Omental fat pad (tissue), 4 donors: Measurements from ENCODE around the gene CRYBG2. TPM values are rescaled to one million over a fixed set of nuclear protein-coding genes. Genes with fewer than 3 reads are reported as not detected.

ENCODE experiments used
- ATAC-seq: fragments of 150-250 bp; one replicate; pipeline ENCODE4 v1.9.1; 2016; ENCODE audit warnings: mild to moderate bottlenecking, moderate library complexity; ENCODE audit not compliant: low FRiP score
- DNase-seq: peaks from one replicate; pipeline ENCODE4 v3.0.0-alpha.2; 2019; ENCODE audit warnings: low spot score
- total RNA-seq, 4 donors: library from RNA; depleted of rRNA; stranded (reverse); fragments of >200 nt; gene quantifications; one replicate each; pipeline ENCODE4 v1.1.0, GENCODE V29; 2016
- TF ChIP-seq, protein P1 (sequence below), 3 donors: fragments of 450-650 bp; IDR thresholded peaks; one replicate each; pipeline ENCODE4 v1.5.1; 2016 to 2017; ENCODE audit warnings: antibody characterized with exemption in 3 of 3, mild to moderate bottlenecking in 3 of 3, moderate library complexity in 2 of 3

Gene CRYBG2
- total RNA-seq, 4 donors from 2014 or later = not detected

DNA sequence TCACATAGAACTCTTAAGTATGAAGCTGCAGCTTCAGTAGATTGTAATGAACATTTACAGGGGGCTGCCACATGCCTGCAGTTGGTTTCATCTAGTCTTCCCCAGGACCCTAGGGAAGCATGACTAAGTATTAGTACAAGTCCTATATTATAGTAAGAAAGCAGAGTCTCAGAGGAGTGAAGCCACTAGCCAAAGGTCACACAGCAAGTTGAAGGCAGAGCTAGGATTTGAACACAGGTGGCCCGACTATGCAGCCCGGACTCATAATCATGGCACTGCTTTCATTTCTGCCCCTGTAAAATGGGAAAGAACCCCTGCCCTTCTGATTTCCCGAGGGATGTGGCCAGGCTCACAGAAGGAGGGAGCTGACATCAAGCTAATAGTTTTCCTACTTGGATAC, 8.4 kb upstream of the CRYBG2 start:
- no peak for ATAC-seq
- DNase-seq = no peak
- TF ChIP-seq, protein P1, sequence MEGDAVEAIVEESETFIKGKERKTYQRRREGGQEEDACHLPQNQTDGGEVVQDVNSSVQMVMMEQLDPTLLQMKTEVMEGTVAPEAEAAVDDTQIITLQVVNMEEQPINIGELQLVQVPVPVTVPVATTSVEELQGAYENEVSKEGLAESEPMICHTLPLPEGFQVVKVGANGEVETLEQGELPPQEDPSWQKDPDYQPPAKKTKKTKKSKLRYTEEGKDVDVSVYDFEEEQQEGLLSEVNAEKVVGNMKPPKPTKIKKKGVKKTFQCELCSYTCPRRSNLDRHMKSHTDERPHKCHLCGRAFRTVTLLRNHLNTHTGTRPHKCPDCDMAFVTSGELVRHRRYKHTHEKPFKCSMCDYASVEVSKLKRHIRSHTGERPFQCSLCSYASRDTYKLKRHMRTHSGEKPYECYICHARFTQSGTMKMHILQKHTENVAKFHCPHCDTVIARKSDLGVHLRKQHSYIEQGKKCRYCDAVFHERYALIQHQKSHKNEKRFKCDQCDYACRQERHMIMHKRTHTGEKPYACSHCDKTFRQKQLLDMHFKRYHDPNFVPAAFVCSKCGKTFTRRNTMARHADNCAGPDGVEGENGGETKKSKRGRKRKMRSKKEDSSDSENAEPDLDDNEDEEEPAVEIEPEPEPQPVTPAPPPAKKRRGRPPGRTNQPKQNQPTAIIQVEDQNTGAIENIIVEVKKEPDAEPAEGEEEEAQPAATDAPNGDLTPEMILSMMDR (IDR thresholded peaks at IDR 0.05) = no peak

DNA sequence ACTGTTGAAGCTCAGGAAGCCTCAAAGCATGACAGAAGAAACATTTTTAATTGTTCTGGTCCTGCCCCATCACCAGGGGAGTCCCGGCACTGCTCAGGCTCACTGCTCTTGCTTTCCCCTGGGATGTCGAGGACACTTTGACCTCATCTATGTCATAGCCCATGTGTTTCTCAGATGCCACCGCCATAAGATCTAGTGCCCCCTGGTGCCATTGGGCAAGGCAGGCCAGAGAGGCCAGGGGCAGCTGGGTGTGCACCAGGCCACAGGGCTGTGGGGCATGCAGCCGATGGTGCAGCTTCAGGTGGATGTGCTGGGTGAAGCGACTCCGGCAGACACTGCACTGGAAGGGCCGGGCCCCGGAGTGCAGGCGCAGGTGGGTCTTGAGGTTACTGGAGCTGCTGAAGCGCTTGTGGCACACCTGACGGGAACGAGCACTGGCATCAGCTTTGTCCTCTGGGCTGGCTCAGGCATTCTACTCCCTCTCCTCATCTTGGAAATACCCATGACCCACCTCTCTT, 7.7 kb upstream of the CRYBG2 start:
- ATAC-seq (no peak), DNase-seq (no peak)
- TF ChIP-seq, protein P1 (IDR thresholded peaks at IDR 0.05) = no peak

DNA sequence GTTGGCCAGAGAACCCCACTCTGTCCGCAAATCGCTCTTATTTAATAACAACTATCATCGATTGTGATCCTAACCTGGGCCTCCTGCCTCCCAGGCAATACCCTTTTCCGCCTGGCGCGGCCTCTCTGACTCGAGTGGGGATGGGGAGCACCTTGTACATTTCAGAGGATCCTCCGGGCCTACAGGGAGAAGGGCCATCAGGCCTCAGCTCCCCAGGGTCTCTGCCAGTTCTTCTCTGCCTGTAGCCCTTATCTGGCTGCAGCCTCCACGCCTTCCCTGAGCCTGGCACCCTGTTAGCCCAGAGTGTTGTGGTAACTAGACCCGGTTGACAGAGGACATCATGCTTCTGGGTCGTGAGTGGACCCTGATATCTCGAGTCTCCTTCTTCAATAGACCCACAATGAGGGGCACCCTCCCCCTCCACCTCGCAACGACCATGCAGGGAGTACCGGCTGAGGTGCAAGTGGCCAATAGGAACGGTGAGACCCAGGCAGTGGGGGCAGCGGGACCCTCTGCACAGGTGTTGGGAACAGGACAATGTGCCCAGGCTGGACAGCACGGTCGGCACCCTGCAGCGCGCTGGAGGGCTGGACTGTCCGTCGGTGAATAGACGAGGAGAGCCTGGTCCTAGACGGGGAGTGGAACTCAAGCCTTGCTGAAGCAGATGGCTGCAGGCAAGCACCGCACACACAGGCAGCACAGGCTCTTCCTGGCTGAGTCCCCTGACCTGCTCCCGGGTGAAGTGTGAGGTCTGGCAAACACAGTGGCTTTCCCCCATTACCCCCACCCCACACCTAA, 7.1 kb upstream of the CRYBG2 start:
- TF ChIP-seq, protein P1 (IDR thresholded peaks at IDR 0.05) = no peak
- ATAC-seq (no peak), DNase-seq (no peak)

DNA sequence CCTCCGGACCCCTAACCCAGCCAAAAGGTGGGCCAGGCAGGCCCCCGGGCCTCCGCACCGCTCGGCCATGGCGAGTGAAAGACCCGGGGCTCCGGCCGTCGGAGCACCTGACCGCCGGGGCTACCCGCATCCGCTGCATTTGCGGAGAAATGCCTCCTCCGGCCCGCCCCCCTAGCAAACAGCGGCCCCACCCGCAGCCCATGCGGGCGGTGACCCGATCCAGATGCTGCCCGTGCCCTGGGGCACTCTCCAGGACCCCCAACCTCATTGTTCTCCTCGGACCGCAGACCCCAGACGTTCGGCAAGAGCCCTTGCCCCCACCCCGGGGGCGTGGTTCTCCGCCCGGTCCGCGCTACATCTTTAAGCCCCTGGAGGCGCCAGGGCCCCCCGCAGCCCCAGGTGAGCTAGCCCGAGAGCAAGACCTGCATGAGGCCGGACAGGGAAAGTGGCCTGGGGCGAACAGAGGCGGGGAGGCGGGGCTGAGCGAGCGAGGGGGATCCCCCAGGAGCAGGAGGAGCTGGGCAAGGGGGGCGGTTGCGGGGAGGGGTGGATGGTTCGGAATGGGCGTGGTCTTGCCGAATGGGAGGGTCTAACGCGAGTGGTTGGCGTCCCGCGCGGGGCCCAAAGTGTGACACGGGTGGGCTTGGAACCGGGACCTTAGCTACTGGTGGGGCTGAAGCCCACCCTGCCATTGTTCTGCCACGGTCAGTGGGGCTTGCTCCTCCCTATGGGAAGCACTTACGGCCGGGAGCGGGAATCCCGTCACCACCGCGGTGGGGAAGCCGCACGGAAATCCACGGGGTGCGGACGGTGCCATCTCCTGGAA, 6.3 kb upstream of the CRYBG2 start:
- no peak for DNase-seq
- ATAC-seq = peak; percentile 58
- TF ChIP-seq, protein P1 (IDR thresholded peaks at IDR 0.05) = no peak

DNA sequence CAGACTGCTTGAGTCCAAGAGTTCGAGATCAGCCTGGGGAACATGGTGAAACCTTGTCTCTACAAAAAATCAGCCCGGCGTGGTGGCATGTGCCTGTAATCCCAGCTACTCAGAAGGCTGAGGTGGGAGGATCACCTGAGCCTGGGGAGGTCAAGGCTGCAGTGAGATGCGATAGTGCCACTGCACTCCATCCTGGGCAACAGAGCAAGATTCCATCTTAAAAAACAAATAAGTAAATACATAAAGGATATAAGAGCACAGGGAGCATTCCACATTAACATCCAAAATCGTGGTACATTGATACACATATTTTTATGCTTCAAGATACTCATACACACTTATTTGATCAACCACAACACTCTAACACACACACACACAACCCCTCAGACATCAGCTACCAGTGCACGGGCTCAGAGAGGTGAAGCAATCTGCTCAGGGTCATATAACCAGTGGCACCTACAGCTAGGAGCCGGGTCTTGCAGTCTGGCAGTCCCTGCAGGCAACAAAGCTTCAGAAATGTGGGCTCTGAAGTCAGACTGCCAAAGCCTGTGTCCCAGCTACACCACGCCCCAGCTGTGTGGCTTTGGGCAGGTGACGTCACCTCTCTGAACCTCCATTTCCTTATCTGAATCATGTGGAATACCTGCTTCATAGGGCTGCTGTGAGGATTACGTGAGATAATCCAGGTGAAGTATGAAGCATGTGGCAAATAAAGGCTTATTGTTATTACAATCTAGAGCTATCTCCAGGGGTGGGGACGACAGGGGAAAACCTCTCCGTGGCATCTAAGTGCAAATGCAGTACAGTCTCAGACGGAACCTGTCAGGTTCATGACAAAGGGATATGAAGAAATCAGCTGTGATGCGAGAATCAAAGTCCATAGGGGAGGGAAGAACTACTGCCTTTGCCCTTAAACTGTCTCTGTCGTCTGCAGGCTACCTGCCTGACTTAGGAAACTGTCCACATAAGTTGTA, 4.8 kb upstream of the CRYBG2 start:
- TF ChIP-seq, protein P1 (IDR thresholded peaks at IDR 0.05) = no peak
- DNase-seq = no peak
- no peak for ATAC-seq

DNA sequence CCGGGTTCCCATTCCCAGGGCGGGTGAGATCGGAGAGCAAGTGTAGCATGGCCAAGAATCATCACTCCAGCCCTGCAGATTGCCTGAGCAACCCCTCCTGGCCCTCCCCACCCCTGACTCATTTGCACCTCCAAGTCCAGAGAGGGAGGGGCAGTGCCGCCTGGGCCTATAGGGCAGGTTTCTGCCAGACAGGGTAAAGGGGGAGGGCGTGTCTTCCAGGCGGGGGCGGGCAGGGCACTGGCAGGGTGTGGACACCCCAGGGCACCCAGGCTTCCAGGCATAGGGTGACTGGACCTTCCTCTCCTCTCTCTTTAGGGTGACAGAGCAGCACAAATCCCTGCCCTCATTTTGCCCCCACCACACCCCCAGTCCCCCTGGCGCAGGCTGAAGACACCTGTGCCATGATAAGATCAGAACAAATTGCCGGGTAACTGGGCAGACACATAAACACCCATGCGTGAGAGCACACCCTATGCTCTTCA, 3.2 kb upstream of the CRYBG2 start:
- ATAC-seq = no peak
- TF ChIP-seq, protein P1 (IDR thresholded peaks at IDR 0.05) = no peak
- DNase-seq = no peak
